Transverse colon (tissue), 4 donors: ENCODE data around the gene CIDEA.

Experiments
- POLR2AphosphoS5 ChIP-seq, 3 donors: sonication (generic); formaldehyde crosslinking; IDR thresholded peaks; one replicate each; pipeline ENCODE4 v1.6.1; 2016; ENCODE audit warnings: antibody characterized with exemption in 3 of 3
- TF ChIP-seq, protein P1 (sequence below), 5 experiments: fragments of 200-600 bp in 3 of 5; fragments of 450-650 bp in 2 of 5; sonication (generic) in 3 of 5; IDR thresholded peaks; 1 replicate in 2 of 5; 2 replicates in 3 of 5; pipeline ENCODE4 v1.5.1; 2016 to 2017; ENCODE audit warnings: antibody characterized with exemption in 5 of 5, inconsistent platforms in 3 of 5, mild to moderate bottlenecking in 2 of 5, moderate library complexity in 1 of 5

DNA sequence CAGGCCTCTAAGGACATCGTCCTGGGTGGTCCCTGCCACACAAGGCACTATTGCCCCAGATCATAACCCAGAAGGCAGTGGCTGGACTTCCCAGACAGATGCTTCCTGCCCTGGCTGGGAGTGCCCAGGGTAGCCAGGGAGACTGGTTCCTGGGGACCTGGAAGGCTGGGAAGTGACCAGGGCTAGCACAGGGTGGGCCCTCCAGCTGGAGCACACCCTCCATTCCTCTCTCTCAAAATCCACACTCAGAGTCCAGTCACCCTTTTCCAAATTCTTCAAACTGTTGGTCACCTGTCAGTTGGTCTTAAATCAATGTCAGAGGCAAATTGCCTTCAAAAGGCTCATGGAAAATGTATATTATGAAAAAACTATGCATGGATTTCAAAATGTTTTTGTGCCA lies 42.3 kb downstream of the CIDEA start:
- TF ChIP-seq, protein P1, sequence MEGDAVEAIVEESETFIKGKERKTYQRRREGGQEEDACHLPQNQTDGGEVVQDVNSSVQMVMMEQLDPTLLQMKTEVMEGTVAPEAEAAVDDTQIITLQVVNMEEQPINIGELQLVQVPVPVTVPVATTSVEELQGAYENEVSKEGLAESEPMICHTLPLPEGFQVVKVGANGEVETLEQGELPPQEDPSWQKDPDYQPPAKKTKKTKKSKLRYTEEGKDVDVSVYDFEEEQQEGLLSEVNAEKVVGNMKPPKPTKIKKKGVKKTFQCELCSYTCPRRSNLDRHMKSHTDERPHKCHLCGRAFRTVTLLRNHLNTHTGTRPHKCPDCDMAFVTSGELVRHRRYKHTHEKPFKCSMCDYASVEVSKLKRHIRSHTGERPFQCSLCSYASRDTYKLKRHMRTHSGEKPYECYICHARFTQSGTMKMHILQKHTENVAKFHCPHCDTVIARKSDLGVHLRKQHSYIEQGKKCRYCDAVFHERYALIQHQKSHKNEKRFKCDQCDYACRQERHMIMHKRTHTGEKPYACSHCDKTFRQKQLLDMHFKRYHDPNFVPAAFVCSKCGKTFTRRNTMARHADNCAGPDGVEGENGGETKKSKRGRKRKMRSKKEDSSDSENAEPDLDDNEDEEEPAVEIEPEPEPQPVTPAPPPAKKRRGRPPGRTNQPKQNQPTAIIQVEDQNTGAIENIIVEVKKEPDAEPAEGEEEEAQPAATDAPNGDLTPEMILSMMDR (IDR thresholded peaks at IDR 0.05): no peak
- no peak for TF ChIP-seq POLR2AphosphoS5 (IDR thresholded peaks at IDR 0.05)
